GM12878 (cell line): ENCODE results near the gene PID1. TPM values are rescaled to one million over a fixed set of nuclear protein-coding genes. Genes with fewer than 3 reads are reported as not detected.

ENCODE experiments used
- ATAC-seq: fragments of 200-7000 bp; cut with Tn5 transposase; 3 replicates; pipeline ENCODE4 v1.9.1; 2020; ENCODE audit warnings: mild to moderate bottlenecking, moderate library complexity
- BruUV-seq: library from RNA; stranded (reverse); fragments of 400-500 nt; replicated peaks from 2 replicates; lab custom pipeline; 2021; lab: Mats Ljungman, UMichigan
- CTCF ChIA-PET: fragments of 300-600 bp; sonication (Branson Sonifier 250); formaldehyde crosslinking; extraction: SDS; loops from one replicate; lab custom pipeline; 2021; ENCODE audit warnings: inconsistent platforms; lab: Yijun Ruan, JAX
- POLR2A ChIA-PET: fragments of 350-600 bp; formaldehyde crosslinking; extraction: SDS; loops from one replicate; lab custom pipeline; 2021; ENCODE audit warnings: inconsistent platforms; lab: Charles Lee
- RAD21 ChIA-PET: fragments of 300-600 bp; sonication (Branson Sonifier 250); formaldehyde crosslinking; loops from one replicate; lab custom pipeline; 2023; ENCODE audit warnings: antibody characterized with exemption; ENCODE audit not compliant: unreplicated experiment; lab: Charles Lee
- SMC1A ChIA-PET: fragments of 300-600 bp; sonication (Branson Sonifier 250); formaldehyde crosslinking; loops from one replicate; lab custom pipeline; 2023; ENCODE audit not compliant: unreplicated experiment, uncharacterized antibody; lab: Charles Lee
- DNase-seq: peaks from one replicate; pipeline ENCODE4 v3.0.0-alpha.2; 2011; ENCODE audit warnings: low read depth, low spot score
- FAIRE-seq: peaks from 3 replicates; lab custom pipeline; 2011; peaks lifted over from hg19 to GRCh38; lab: Jason Lieb, UNC
- H2AFZ ChIP-seq: 2 replicates; pipeline ENCODE4 v1.6.0; 2011; ENCODE audit warnings: low read depth, low read length, control low read depth; ENCODE audit not compliant: control insufficient read depth
- H3K27ac ChIP-seq: 2 replicates; pipeline ENCODE4 v1.5.1; 2011; ENCODE audit warnings: control low read depth; ENCODE audit not compliant: control insufficient read depth, insufficient read depth
- H3K27me3 ChIP-seq, 2 experiments: replicated peaks in 1 of 2; 2 replicates each; pipeline versions ENCODE4 v1.6.0 to v1.6.1; 2011; ENCODE audit warnings: low read length in 1 of 2; ENCODE audit not compliant: control insufficient read depth in 2 of 2, insufficient read depth in 2 of 2
- H3K36me3 ChIP-seq, 2 experiments: 2 replicates each; pipeline ENCODE4 v1.5.1; 2011; ENCODE audit warnings: low read length in 1 of 2; ENCODE audit not compliant: control insufficient read depth in 2 of 2, insufficient read depth in 2 of 2
- H3K4me1 ChIP-seq: 2 replicates; pipeline ENCODE4 v1.6.1; 2011; ENCODE audit warnings: mild to moderate bottlenecking, low read length, moderate library complexity, mixed read lengths; ENCODE audit not compliant: control insufficient read depth, insufficient read depth
- H3K4me2 ChIP-seq: 2 replicates; pipeline ENCODE4 v1.6.0; 2011; ENCODE audit warnings: control low read depth; ENCODE audit not compliant: control insufficient read depth, insufficient read depth
- H3K4me3 ChIP-seq: fragments of 200-600 bp; sonication (generic); 2 replicates; pipeline ENCODE4 v1.5.1; 2016
- H3K79me2 ChIP-seq: 2 replicates; pipeline ENCODE4 v1.6.0; 2011; ENCODE audit warnings: low read length; ENCODE audit not compliant: control insufficient read depth, insufficient read depth
- H3K9ac ChIP-seq: 2 replicates; pipeline ENCODE4 v1.8.0; 2011; ENCODE audit warnings: low read length, control low read depth, mixed read lengths; ENCODE audit not compliant: control insufficient read depth, insufficient read depth
- H3K9me3 ChIP-seq: replicated peaks from 3 replicates; pipeline ENCODE4 v1.5.1; 2011; ENCODE audit warnings: mild to moderate bottlenecking, low read length; ENCODE audit not compliant: control insufficient read depth, insufficient read depth
- H4K20me1 ChIP-seq: 2 replicates; pipeline ENCODE4 v1.6.0; 2011; ENCODE audit not compliant: control insufficient read depth, insufficient read depth
- CBX5 ChIP-seq: sonication (generic); IDR thresholded peaks from 2 replicates; pipeline ENCODE4 v1.6.1; 2016; ENCODE audit warnings: low read depth, moderate library complexity, mild to moderate bottlenecking, inconsistent platforms
- EP300 ChIP-seq, 2 experiments: fragments of 150-350 bp in 1 of 2; IDR thresholded peaks; 2 replicates each; pipeline ENCODE4 v1.6.1; 2011 to 2012; ENCODE audit warnings: low read depth in 2 of 2, low read length in 2 of 2, borderline replicate concordance in 1 of 2, improper control_type of control experiment in 1 of 2, inconsistent platforms in 1 of 2; ENCODE audit not compliant: control insufficient read depth in 1 of 2
- HDGF ChIP-seq: fragments of 450-650 bp; IDR thresholded peaks from 2 replicates; pipeline ENCODE4 v1.6.1; 2016; ENCODE audit warnings: antibody characterized with exemption
- MXI1 ChIP-seq: fragments of 150-350 bp; IDR thresholded peaks from 2 replicates; pipeline ENCODE4 v1.6.1; 2011; ENCODE audit warnings: low read depth, mild to moderate bottlenecking, inconsistent platforms, low read length, improper control_type of control experiment
- MYC ChIP-seq: IDR thresholded peaks from 2 replicates; pipeline ENCODE4 v1.6.1; 2011; ENCODE audit warnings: mild to moderate bottlenecking, low read length, moderate library complexity, inconsistent platforms; ENCODE audit not compliant: insufficient read depth, insufficient replicate concordance, insufficient read length, severe bottlenecking
- NFIC ChIP-seq: IDR thresholded peaks from 2 replicates; pipeline ENCODE4 v1.6.1; 2012; ENCODE audit warnings: low read depth, mild to moderate bottlenecking, inconsistent platforms, low read length, moderate library complexity
- NRF1 ChIP-seq: conservative IDR thresholded peaks from 2 replicates; pipeline ENCODE4 v1.6.1; 2011; ENCODE audit warnings: mild to moderate bottlenecking, low read depth, low read length, improper control_type of control experiment
- POU2F2 ChIP-seq: IDR thresholded peaks from 3 replicates; pipeline ENCODE4 v1.6.1; 2011; ENCODE audit warnings: low read depth, mild to moderate bottlenecking, low read length, borderline replicate concordance
- RCOR1 ChIP-seq: conservative IDR thresholded peaks from 2 replicates; pipeline ENCODE4 v1.6.1; 2012; ENCODE audit warnings: low read depth, low read length, improper control_type of control experiment
- SMAD1 ChIP-seq: fragments of 450-650 bp; IDR thresholded peaks from 2 replicates; pipeline ENCODE4 v1.6.1; 2018; ENCODE audit warnings: mild to moderate bottlenecking, low read depth; ENCODE audit not compliant: partially characterized antibody
- SMAD5 ChIP-seq: IDR thresholded peaks from 2 replicates; pipeline ENCODE4 v1.6.1; 2016; ENCODE audit warnings: antibody characterized with exemption, low read depth
- SUPT20H ChIP-seq: IDR thresholded peaks from 2 replicates; pipeline ENCODE4 v1.6.1; 2011; ENCODE audit warnings: low read depth, mild to moderate bottlenecking, low read length, moderate library complexity, borderline replicate concordance; ENCODE audit not compliant: control insufficient read depth
- ZNF24 ChIP-seq: fragments of 450-650 bp; IDR thresholded peaks from 2 replicates; pipeline ENCODE4 v1.6.1; 2017; ENCODE audit warnings: antibody characterized with exemption, mild to moderate bottlenecking
- ZNF384 ChIP-seq: IDR thresholded peaks from 2 replicates; pipeline ENCODE4 v1.6.1; 2012; ENCODE audit warnings: low read depth, mild to moderate bottlenecking, low read length, improper control_type of control experiment, borderline replicate concordance
- ZSCAN29 ChIP-seq: fragments of 450-650 bp; IDR thresholded peaks from 2 replicates; pipeline ENCODE4 v1.6.1; 2017; ENCODE audit warnings: mild to moderate bottlenecking, moderate library complexity
- WGBS: methylation state at CpG from one replicate; pipeline ENCODE4 v1.1.6; 2016; ENCODE audit warnings: low lambda C conversion rate; ENCODE audit not compliant: insufficient replicate concordance, insufficient coverage; ENCODE audit errors: missing lambda C conversion rate; 5-methylcytosine and 5-hydroxymethylcytosine counted together
- in situ Hi-C: fragments of 300-500 bp; cut with MboI; formaldehyde crosslinking; loops from 9 replicates; pipeline ENCODE4 v1.14.3; 2018; ENCODE audit warnings: mixed read lengths
- intact Hi-C: fragments of 100-400 bp; cut with micrococcal nuclease; formaldehyde crosslinking; loops from one replicate; pipeline ENCODE4 v1.14.2; 2022; ENCODE audit not compliant: unreplicated experiment
- polyA plus RNA-seq, 11 experiments: library from polyadenylated mRNA; depleted of rRNA in 4 of 11; unstranded in 6 of 11; stranded (reverse) in 5 of 11; fragments of >200 nt; fragmentation: Nextera tagmentation in 4 of 11; fragmentation: Illumina TruSeq in 1 of 11; extraction: Ambion mirVana in 4 of 11; extraction: Trizol in 1 of 11; gene quantifications; 1 replicate in 1 of 11; 2 replicates in 10 of 11; pipeline versions ENCODE4 v1.2.1 to v1.2.3, GENCODE V29; 2011 to 2016; ENCODE audit warnings: inconsistent platforms in 2 of 11, missing spikeins in 2 of 11, low read depth in 1 of 11
- total RNA-seq, 4 experiments: library from RNA; depleted of rRNA in 3 of 4; stranded (reverse); fragments of >200 nt in 3 of 4; fragmentation: Illumina TruSeq in 1 of 4; extraction: Trizol in 1 of 4; gene quantifications; 2 replicates each; pipeline versions ENCODE4 v1.2.1 to v1.2.3, GENCODE V29; 2013 to 2021
- TF ChIP-seq, protein P1 (sequence below): fragments of 450-650 bp; IDR thresholded peaks from 2 replicates; pipeline ENCODE4 v1.6.1; 2017; ENCODE audit warnings: borderline replicate concordance
- TF ChIP-seq, protein P2 (sequence below): fragments of 450-650 bp; IDR thresholded peaks from 2 replicates; pipeline ENCODE4 v1.6.1; 2017; ENCODE audit warnings: mild to moderate bottlenecking, low read depth, inconsistent platforms; ENCODE audit not compliant: poor library complexity, severe bottlenecking
- TF ChIP-seq, protein P3 (sequence below): IDR thresholded peaks from 2 replicates; pipeline ENCODE4 v1.6.1; 2012; ENCODE audit warnings: low read depth, low read length, improper control_type of control experiment

The PID1 gene
- total and polyA plus RNA-seq, 10 of the 15 experiments (the other 5 are each of a cell fraction or from before 2014, with no cell fraction given), result not detected

DNA sequence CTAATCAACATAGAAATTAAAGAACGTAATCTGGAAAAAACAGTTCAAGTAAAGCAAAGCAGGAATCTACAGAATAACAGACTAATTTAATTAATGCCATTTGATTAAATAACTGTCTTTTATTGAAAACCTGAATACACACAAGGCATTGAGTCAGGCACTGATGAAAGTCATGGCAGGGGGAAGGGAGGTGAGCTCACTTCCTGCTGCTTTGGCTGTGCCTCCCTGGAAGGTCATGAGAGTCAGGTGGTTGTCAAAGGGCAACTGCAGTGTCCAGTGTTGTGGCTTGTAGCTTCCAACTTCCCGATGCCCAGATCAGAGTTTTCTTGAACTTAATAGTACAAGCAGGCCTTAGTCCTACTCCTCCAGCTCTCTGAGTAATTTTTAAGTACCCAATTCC, 180.9 kb downstream of the PID1 start (continued):
- TF ChIP-seq, protein P1, sequence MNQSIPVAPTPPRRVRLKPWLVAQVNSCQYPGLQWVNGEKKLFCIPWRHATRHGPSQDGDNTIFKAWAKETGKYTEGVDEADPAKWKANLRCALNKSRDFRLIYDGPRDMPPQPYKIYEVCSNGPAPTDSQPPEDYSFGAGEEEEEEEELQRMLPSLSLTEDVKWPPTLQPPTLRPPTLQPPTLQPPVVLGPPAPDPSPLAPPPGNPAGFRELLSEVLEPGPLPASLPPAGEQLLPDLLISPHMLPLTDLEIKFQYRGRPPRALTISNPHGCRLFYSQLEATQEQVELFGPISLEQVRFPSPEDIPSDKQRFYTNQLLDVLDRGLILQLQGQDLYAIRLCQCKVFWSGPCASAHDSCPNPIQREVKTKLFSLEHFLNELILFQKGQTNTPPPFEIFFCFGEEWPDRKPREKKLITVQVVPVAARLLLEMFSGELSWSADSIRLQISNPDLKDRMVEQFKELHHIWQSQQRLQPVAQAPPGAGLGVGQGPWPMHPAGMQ, result no peak
- TF ChIP-seq POU2F2 (no peak), ZNF24 (no peak), RCOR1 (no peak)

DNA sequence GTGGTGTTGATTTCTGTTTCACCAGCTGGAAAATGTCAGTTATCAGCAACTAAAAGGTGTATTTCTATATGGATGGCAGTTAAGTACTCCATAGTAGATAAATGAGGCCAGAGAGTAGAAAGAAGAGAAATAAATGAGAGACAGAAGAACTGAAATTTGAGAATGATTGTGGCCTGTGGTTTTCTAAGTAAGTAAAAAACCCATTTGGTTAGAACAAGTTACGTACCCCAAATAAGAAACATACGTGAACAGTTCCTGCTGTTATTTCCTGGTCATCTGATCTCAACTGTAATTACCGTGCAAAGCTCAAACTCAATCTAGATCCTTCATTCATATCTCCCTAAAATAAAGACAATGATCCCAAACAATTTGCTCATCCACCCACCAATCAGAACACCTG, 181.3 kb downstream of the PID1 start:
- intact Hi-C loops (no loop called here), in situ Hi-C loops (no loop called here)
- ChIA-PET POLR2A (no interaction called here), SMC1A (no interaction called here), CTCF (no interaction called here), RAD21 (no interaction called here)
- H3K9me3 ChIP-seq, result no peaks in the 10 kb centered on the region
- FAIRE-seq, result no peak
- H3K27ac ChIP-seq, result no peak overlapping the region
- H3K4me1 ChIP-seq, result no peaks in the 10 kb centered on the region
- no peak overlapping the region for H3K9ac ChIP-seq
- no peaks in the 10 kb centered on the region for H3K79me2 ChIP-seq
- BruUV-seq, result no TSS peak
- no peak overlapping the region for H3K4me3 ChIP-seq
- WGBS, result 13% methylated on average over 3 of the region's 3 CpGs
- no peaks in the 10 kb centered on the region for H3K36me3 ChIP-seq
- H4K20me1 ChIP-seq, result no peaks in the 10 kb centered on the region
- no peak for ATAC-seq
- no peak overlapping the region for H2AFZ ChIP-seq
- H3K4me2 ChIP-seq, result no peak overlapping the region
- H3K27me3 ChIP-seq, result no peaks in the 10 kb centered on the region
- no peak for DNase-seq
- TF ChIP-seq ZSCAN29 (no peak), MXI1 (no peak), SMAD1 (no peak), NFIC (no peak), HDGF (no peak), NRF1 (no peak), MYC (no peak), SMAD5 (no peak), ZNF384 (no peak), CBX5 (no peak), SUPT20H (no peak), EP300 (IDR thresholded peaks at IDR 0.05; ENCODE audit: borderline replicate concordance in 1 of 2, control insufficient read depth in 1 of 2, low read depth in 2 of 2, low read length in 2 of 2) (no peak)
- TF ChIP-seq, protein P2, sequence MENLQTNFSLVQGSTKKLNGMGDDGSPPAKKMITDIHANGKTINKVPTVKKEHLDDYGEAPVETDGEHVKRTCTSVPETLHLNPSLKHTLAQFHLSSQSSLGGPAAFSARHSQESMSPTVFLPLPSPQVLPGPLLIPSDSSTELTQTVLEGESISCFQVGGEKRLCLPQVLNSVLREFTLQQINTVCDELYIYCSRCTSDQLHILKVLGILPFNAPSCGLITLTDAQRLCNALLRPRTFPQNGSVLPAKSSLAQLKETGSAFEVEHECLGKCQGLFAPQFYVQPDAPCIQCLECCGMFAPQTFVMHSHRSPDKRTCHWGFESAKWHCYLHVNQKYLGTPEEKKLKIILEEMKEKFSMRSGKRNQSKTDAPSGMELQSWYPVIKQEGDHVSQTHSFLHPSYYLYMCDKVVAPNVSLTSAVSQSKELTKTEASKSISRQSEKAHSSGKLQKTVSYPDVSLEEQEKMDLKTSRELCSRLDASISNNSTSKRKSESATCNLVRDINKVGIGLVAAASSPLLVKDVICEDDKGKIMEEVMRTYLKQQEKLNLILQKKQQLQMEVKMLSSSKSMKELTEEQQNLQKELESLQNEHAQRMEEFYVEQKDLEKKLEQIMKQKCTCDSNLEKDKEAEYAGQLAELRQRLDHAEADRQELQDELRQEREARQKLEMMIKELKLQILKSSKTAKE, result no peak
- TF ChIP-seq, protein P3, sequence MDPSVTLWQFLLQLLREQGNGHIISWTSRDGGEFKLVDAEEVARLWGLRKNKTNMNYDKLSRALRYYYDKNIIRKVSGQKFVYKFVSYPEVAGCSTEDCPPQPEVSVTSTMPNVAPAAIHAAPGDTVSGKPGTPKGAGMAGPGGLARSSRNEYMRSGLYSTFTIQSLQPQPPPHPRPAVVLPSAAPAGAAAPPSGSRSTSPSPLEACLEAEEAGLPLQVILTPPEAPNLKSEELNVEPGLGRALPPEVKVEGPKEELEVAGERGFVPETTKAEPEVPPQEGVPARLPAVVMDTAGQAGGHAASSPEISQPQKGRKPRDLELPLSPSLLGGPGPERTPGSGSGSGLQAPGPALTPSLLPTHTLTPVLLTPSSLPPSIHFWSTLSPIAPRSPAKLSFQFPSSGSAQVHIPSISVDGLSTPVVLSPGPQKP, result no peak
